Glomerular visceral epithelial cell (primary cell): ENCODE results near the gene FRAT2.
"Not testable (repeated sequence)": the region's sequence is repeated elsewhere in the genome, so short reads cannot be mapped to it uniquely, and the experiment has no call there.

ENCODE experiments used
- DNase-seq: peaks from one replicate; pipeline ENCODE4 v3.0.0-alpha.2; 2016; ENCODE audit errors: extremely low spot score

The FRAT2 gene

GRCh38 chr10:97356318-97356914 is 21.9 kb upstream of the FRAT2 start:
- no peak for DNase-seq

GRCh38 chr10:97355571-97355975 is 21.0 kb upstream of the FRAT2 start:
- no peak for DNase-seq

- no peak for DNase-seq
Observed at GRCh38 chr10:97353945-97354344, 19.4 kb upstream of the FRAT2 start.

GRCh38 chr10:97349752-97350513 is 15.4 kb upstream of the FRAT2 start:
- no peak for DNase-seq

DNA sequence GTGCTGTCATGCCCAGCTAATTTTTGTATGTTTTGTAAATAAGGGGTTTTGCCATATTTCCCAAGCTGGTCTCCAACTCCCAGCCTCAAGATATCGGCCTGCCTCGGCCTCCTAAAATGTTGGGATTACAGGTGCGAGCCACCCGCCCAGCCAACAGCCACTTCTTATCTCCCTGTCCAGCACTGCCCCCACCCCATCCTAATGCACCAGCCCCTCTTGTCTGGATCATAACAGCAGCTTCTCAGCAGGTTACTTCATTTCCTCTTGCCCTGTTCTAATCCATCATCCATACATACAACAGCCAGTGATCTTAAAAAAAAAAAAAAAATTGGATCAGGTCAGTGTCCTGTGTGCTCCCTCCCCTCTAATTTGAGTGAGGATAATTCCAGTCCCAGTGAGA is 12.8 kb upstream of the FRAT2 start:
- DNase-seq, result no peak

DNA sequence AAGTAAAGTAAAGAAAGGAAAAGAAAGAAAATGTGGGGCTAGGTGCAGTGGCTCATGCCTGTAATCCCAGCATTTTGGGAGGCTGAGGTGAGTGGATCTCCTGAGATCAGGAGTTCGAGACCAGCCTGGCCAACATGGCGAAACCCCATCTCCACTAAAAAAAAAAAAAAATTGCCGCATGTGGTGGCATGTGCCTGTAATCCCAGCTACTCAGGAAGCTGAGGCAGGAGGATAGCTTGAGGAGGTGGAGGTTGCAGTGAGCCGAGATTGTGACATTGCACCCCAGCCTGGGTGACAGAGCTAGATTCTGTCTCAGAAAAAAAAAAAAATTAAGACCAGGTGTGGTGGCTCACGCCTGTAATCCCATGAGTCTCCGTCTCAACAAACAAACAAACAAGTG is 9.1 kb upstream of the FRAT2 start:
- DNase-seq, result not testable (repeated sequence)

- no peak for DNase-seq
Observed at GRCh38 chr10:97341416-97341815, 6.9 kb upstream of the FRAT2 start.

DNA sequence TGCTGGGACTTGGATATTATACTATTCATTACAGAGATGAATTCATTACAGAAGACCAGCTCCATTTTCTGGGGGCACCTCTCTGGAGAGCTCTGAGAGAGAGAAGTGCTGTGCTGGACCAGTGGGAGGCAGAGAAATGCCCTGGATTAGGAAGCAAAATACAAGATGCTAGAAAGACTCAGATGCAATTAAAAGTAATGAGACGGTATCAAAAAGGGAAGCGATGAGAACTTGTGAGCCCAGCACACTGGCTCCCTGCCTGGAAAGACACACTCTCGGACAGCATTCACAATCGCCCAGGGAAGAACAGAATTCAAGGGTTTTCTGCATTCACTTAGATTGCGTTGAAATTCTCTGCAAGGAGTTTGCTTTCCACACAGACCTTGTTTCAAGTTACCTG is 3.5 kb upstream of the FRAT2 start:
- no peak for DNase-seq

GRCh38 chr10:97336942-97337831 is 2.7 kb upstream of the FRAT2 start:
- DNase-seq, result no peak

DNA sequence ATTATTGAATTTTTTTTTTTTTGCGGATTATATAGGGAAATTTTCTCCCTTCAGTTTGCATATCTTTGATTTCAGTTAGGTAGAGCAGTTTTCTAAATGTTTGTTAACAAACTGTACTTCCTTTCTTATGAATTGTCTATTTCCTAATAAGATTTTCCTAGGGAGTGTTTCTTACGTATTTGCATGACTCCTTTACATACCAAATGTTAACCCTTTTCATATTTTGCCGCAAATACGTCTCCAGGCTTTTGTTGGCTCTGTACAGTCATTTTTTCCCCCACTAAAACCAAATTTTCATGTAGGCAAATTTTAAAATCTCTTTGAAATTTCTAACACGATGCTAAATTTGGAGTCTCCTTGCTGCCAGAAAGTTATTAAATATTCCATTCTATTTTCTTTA is 1.9 kb upstream of the FRAT2 start:
- no peak for DNase-seq

- no peak for DNase-seq
Observed at GRCh38 chr10:97336006-97336405, 1.5 kb upstream of the FRAT2 start.

DNA sequence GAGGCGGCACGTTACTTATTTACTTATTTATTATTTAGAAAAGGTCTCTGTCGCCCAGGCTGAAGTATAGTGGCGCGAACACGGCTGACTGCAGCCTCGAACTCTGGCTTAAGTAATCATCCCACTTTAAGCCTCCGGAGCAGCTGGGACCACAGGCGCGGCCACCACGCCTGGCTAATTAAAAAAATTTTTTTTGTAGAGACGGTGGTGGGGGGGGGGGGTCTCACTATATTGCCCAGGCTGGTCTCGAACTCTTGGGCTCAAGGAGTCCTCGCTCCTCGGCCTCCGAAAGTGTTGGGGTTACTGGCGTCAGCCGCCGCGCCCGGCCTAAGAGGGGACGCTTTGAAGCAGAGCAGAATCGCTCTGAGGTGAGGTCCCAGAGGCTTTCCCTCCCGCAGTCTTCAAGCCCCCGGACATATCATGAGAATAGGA is 675 bp upstream of the FRAT2 start:
- no peak for DNase-seq

GRCh38 chr10:97333601-97334369 is 744 bp downstream of the FRAT2 start:
- DNase-seq, result peak; percentile 44

- DNase-seq, result peak; percentile 41
Observed at GRCh38 chr10:97333351-97333600, 1.3 kb downstream of the FRAT2 start.

DNA sequence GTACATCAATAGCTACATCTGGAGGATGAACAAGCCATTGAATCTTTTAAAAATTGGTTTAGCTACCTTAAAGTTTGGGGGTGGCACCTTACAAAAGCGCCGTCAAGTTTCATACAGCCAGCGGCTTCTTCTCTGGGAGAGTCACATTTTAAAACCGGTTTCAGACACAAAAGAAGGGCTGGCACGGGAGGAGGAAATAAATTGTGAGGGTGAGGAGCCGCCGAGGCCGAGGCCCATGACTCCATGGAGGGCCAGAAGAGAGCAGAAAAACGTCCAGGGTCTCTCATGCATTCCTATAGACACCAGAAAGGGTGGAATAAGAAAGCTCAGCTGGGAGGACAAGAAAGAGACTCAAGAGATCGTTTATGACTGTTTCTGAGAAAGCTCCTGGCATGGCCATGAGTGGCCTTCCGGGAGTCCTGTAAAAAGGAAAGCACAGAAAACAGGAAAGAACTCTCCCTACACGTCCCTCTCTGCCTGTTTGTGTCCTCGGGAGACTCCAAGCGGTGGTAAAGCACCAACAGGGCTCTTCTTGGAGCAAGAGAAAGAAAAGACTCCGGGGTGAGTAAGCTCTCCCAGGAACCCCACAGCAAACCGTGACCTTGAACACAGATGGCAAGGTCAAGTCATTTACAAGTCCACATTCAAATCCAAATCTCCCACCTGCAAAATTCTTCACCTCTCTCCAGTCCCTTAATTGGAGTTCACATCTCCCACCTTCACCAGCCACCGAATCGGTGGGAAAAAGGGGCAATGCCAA is 1.8 kb downstream of the FRAT2 start:
- peak; percentile 74 for DNase-seq

GRCh38 chr10:97331153-97331703 is 3.3 kb downstream of the FRAT2 start:
- DNase-seq, result no peak

- no peak for DNase-seq
Observed at GRCh38 chr10:97329766-97330165, 4.8 kb downstream of the FRAT2 start.

- DNase-seq, result no peak
Observed at GRCh38 chr10:97328646-97329453, 5.7 kb downstream of the FRAT2 start.

- no peak for DNase-seq
Observed at GRCh38 chr10:97327348-97328294, 6.9 kb downstream of the FRAT2 start.
